Endometrium (tissue), 2 donors: ENCODE measurements around the gene ACRV1.
"Not testable (repeated sequence)": the region's sequence is repeated elsewhere in the genome, so short reads cannot be mapped to it uniquely, and the experiment has no call there.

Source experiments
- FAIRE-seq: peaks from 2 replicates; lab custom pipeline; 2012; peaks lifted over from hg19 to GRCh38; lab: Jason Lieb, UNC
- donor health status: control.
- donor health status: control.

The ACRV1 gene

GRCh38 chr11:125680747-125681146, at the start of gene ACRV1:
Gene ACRV1, minus strand, starts transcription at chr11:125680847. Its CDS starts 67 bp downstream, at chr11:125680780.
- no peak for FAIRE-seq

DNA sequence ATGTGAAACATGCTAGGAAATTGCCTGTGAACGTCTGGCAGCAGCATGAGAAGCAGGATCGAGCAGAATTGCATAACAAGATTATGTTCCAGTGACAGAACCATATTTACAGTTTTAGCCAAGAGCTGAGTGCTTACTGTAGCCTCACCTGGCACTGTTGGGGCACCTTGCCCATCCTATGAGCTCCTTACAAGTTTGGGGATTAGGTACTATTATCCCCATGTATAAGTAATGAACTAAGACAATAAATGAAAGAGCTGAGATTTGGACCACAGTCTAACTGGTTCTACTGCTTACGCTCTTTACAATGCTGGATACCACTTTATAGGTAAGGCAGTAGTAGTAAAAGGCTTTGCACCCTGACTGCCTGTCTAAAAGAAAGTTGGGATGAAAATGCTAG, 48.3 kb upstream of the ACRV1 start:
- no peak for FAIRE-seq

- no peak for FAIRE-seq
Observed at GRCh38 chr11:125724125-125724524, 43.5 kb upstream of the ACRV1 start.

- no peak for FAIRE-seq
Observed at GRCh38 chr11:125720781-125721180, 40.1 kb upstream of the ACRV1 start.

- not testable (repeated sequence) for FAIRE-seq
Observed at GRCh38 chr11:125704686-125705085, 24.0 kb upstream of the ACRV1 start.

GRCh38 chr11:125701858-125702621, 21.4 kb upstream of the ACRV1 start:
- FAIRE-seq: no peak

DNA sequence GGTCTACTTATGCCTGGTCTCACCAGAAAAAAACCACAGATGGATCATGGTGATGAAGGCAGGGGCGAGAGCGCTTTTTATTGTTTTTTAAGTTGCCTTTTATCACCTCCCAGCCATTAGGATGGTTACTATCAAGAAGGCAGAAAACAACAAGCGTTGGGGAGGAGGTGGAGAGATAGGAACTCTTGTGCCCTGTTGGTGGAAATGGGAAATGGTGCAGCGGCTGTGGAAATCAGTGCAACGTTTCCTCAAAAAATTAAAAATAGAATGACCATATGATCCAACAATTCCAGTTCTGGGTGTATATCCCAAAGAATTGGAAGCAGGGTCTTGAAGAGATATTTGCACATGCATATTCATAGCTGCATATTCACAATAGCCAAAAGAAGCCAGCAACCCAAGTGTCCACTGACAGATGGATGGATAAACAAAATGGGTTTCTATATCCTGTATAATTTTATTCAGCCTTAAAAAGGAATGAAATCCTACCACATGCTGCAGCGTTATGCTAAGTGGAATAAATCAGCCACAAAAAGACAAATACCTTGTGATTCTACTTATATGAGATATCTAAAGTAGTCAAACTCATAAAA, 20.5 kb upstream of the ACRV1 start:
- FAIRE-seq: no peak

- no peak for FAIRE-seq
Observed at GRCh38 chr11:125694951-125695350, 14.3 kb upstream of the ACRV1 start.

DNA sequence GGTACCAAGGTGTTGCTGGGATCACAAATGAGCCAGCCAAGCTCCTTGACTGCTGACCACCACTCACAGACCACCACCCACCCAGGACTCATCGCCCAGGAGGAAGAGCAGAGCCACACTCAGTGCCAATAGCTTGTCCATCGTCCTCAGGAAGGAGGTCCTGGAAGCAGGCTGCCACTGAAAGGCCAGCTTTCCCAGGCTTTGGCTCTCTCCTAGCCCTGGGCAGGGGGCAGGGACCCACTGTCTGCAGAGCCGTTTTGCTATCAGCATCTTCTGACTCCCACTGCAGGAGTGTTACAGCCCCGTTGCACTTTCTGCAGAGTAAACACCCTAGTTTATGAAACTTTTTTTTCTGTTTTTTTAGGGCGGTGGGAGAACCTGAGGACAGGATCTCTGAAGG, 12.2 kb upstream of the ACRV1 start:
- no peak for FAIRE-seq

GRCh38 chr11:125690006-125690405, 9.4 kb upstream of the ACRV1 start:
- FAIRE-seq: no peak

DNA sequence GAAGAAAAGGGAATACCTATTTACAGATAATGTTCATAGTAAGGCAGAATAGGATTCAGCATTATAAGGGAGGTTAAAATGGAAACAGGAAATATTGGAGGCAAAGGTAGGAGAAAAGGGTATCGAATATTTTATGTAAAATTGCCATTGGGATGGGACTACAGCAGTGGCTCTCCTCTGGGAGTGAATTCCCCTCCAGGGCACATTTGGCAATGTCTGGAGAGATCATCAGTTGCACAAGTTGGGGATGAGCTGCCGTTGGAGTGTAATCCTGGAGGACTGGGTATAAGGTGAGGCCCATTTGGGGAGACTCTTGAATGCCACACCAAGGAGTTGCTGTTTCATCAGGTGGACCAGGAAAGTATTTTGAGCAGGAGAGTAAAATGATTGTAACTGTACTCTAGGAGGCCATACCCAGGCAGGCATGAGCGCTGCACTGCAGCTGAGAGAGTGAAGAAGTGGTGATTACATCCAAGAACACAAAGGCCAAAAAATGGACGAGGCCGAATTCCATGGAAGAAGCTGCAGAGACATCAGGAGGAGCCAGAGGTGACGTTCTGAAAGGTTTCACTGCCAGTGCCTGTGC, 8.7 kb upstream of the ACRV1 start:
- no peak for FAIRE-seq

GRCh38 chr11:125688632-125689031, 8.0 kb upstream of the ACRV1 start:
- FAIRE-seq: no peak

DNA sequence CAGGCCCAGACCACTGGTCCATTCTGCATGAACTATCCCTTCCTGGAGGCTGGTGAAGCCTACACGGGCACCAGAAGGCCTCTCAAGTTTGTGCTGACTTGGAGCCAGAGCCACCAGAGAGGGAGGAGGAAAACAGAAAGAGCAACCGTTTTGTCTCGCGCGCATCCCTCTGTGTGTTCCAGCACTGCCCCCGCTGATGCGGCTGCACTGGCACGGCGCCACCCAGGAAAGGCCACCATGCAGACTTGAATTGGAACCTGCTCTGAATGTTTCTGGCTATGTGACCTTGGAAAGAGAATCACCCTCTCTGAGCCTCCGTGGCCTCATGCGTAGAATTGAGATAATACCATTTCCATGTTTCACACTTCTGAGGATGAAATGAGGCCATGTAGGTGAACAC, 7.4 kb upstream of the ACRV1 start:
- no peak for FAIRE-seq

GRCh38 chr11:125685228-125685627, 4.6 kb upstream of the ACRV1 start:
- no peak for FAIRE-seq

- FAIRE-seq: no peak
Observed at GRCh38 chr11:125679837-125680236, 810 bp downstream of the ACRV1 start.

DNA sequence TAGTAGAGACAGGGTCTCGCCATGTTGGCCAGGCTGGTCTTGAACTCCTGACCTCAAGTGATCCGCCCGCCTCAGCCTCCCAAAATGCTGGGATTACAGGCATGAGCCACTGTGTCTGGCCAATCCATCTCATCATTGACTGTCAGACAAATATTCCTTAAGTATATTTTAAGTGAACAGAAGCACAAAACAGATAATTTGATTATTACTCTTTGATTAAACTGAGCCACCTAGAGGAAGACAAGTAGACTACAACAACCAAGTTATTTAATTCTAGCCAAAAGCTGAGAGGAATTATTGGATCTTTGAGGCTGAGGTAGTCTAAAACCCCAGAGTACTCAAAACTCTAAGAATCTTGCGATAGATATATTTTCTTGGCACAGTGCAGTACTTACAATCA, 1.2 kb downstream of the ACRV1 start:
- no peak for FAIRE-seq

GRCh38 chr11:125675196-125675595, 5.5 kb downstream of the ACRV1 start:
- FAIRE-seq: no peak

DNA sequence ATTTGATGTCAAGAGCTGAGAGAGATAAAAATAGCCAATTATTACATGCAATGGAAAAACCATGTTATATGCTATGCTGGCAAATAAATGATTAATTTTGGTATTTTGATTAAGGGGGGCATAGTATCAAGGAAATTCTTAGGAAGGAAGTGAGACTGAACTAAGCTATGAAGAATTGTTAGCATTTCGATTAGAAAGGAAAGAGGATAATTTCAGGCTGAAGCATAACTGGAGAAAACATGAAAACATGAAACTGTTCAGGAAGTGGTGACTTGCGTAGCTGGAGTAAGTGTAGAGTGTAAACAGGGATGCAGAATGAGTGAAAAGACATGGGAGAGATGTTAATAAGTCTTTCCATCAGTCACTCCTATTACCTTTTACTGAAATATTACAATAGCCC, 6.4 kb downstream of the ACRV1 start:
- no peak for FAIRE-seq

DNA sequence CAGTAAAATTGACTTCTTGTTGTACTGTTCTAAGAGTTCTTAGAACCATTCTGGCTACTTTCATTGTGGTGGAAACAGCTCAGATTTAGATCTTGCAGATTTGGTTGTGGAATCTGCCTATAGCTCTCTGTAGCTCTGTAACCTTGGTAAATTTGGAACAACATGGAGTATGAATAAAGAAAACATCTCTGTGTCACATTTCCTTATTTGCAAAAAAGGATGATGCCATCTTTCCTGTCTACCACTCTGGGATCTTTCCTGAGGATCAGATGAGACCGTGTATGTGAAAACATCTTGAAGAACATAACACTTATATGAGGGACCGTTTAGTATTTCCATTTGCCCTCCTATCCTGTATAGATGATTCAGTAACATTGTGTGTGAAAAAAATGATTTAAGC, 9.1 kb downstream of the ACRV1 start:
- no peak for FAIRE-seq

DNA sequence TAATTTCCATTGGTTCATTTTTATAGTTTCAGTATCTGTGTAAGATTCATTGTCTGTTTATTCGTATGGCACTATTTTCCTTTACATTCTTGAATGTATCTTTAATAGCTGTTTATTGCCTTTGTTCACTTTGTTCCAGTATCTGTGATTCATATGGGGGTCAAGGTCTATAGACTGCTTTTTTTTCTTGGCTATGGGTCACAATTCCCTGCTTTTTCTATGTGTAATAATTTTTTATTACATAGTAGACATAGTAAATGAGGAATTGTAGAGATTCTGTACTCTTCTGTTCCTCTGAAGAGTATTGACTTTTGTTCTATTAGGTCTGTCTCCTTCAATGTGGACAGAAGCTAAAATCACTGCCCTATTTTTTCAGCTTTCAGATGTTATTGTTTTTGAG, 10.5 kb downstream of the ACRV1 start:
- FAIRE-seq: no peak

DNA sequence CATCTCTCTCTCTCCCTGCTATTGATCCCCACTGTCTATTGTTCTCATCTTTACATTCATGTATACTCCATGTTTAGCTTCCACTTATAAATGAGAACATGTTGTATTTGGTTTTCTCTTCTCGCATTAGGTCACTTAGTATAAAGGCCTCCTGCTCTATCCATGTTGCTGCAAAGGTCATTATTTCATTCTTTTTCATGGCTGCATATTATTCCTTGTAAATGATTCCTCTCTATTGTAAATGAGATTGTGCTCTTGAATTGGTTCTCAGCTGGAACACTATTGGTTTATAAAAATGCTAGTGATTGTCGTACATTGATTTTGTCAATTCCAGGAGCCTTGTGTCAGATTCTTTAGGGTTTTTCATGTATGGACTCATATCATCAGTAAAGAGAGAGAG, 13.5 kb downstream of the ACRV1 start:
- no peak for FAIRE-seq

GRCh38 chr11:125663910-125664309, 16.7 kb downstream of the ACRV1 start:
- no peak for FAIRE-seq

- FAIRE-seq: no peak
Observed at GRCh38 chr11:125662689-125663088, 18.0 kb downstream of the ACRV1 start.
